Thoracic aorta (tissue), 2 donors: ENCODE measurements around the gene ASH1L. TPM values are rescaled to one million over a fixed set of nuclear protein-coding genes. Genes with fewer than 3 reads are reported as not detected.

Experiments
- ATAC-seq: fragments of 150-250 bp; one replicate; pipeline ENCODE4 v1.8.0; 2017; ENCODE audit warnings: low read depth; ENCODE audit not compliant: insufficient number of reproducible peaks, low FRiP score
- DNase-seq: peaks from one replicate; pipeline ENCODE4 v3.0.0-alpha.2; 2020; ENCODE audit warnings: low spot score
- H3K27ac ChIP-seq, 2 donors: fragments of 200-600 bp; sonication (generic); 1 replicate in 1 of 2; 2 replicates in 1 of 2; pipeline ENCODE4 v1.5.1; 2016; ENCODE audit warnings: mild to moderate bottlenecking in 2 of 2, moderate library complexity in 2 of 2
- H3K27me3 ChIP-seq: fragments of 200-600 bp; sonication (generic); replicated peaks from 2 replicates; pipeline ENCODE4 v1.6.0; 2016; ENCODE audit warnings: mild to moderate bottlenecking; ENCODE audit not compliant: insufficient read depth
- H3K36me3 ChIP-seq: fragments of 200-600 bp; sonication (generic); one replicate; pipeline ENCODE4 v1.5.1; 2016
- H3K4me1 ChIP-seq, 2 donors: fragments of 200-600 bp; sonication (generic); 1 replicate in 1 of 2; 2 replicates in 1 of 2; pipeline versions ENCODE4 v1.5.1 to v1.6.0; 2016; ENCODE audit warnings: low read depth in 2 of 2, mild to moderate bottlenecking in 1 of 2; ENCODE audit not compliant: control insufficient read depth in 1 of 2
- H3K4me3 ChIP-seq: fragments of 200-600 bp; sonication (generic); 2 replicates; pipeline ENCODE4 v1.5.1; 2016; ENCODE audit warnings: mild to moderate bottlenecking
- H3K9me3 ChIP-seq: fragments of 200-600 bp; sonication (generic); 2 replicates; pipeline ENCODE4 v1.5.1; 2016
- CTCF ChIP-seq: fragments of 200-600 bp; sonication (generic); IDR thresholded peaks from one replicate; pipeline ENCODE4 v1.5.1; 2019; ENCODE audit warnings: antibody characterized with exemption
- total RNA-seq, 2 donors: library from RNA; depleted of rRNA; stranded (reverse); fragments of >200 nt; gene quantifications; one replicate each; pipeline versions ENCODE4 v1.1.0 to v1.2.3, GENCODE V29; 2016

Gene ASH1L
- total RNA-seq, 2 donors from 2014 or later, result 52.7 to 84.2 TPM

- H3K36me3 ChIP-seq, result peaks cover 22% of the 10 kb centered on the region
- peak overlapping the region; percentile 52 for H3K4me3 ChIP-seq
- DNase-seq (no peak), ATAC-seq (peak; percentile 47)
- H3K27me3 ChIP-seq, result no peaks in the 10 kb centered on the region
- H3K9me3 ChIP-seq, result no peaks in the 10 kb centered on the region
- no peak for TF ChIP-seq CTCF
- peak overlapping the region; percentile 14 to 45 for H3K27ac ChIP-seq
- peaks cover 22 to 30% of the 10 kb centered on the region in 2 donors for H3K4me1 ChIP-seq
These were observed 182.9 kb downstream of the ASH1L start for GRCh38 chr1:155379631-155380090.

- Histone ChIP-seq H3K4me3 (peak overlapping the region; percentile 52), H3K36me3 (peaks cover 25% of the 10 kb centered on the region), H3K9me3 (no peaks in the 10 kb centered on the region), H3K27me3 (no peaks in the 10 kb centered on the region), H3K4me1 (peaks cover 22 to 30% of the 10 kb centered on the region in 2 donors), H3K27ac (peak overlapping the region; percentile 7 to 45)
- DNase-seq, result no peak
- TF ChIP-seq CTCF, result no peak
- ATAC-seq, result no peak
These were observed 183.4 kb downstream of the ASH1L start for GRCh38 chr1:155379180-155379579.

GRCh38 chr1:155360051-155360450 is 202.6 kb downstream of the ASH1L start:
- peaks cover 40% of the 10 kb centered on the region for H3K36me3 ChIP-seq

GRCh38 chr1:155352631-155353030 is 210.0 kb downstream of the ASH1L start:
- Histone ChIP-seq H3K4me3 (no peak overlapping the region), H3K9me3 (no peaks in the 10 kb centered on the region), H3K27me3 (no peaks in the 10 kb centered on the region), H3K36me3 (peaks cover 71% of the 10 kb centered on the region), H3K27ac (no peak overlapping the region), H3K4me1 (no peaks in the 10 kb centered on the region)
- DNase-seq (no peak), ATAC-seq (no peak)
- no peak for TF ChIP-seq CTCF

More at GRCh38 chr1:155360051-155360450, 202.6 kb downstream of the ASH1L start:
- H3K4me1 ChIP-seq, result no peaks in the 10 kb centered on the region
- no peaks in the 10 kb centered on the region for H3K27me3 ChIP-seq
- no peaks in the 10 kb centered on the region for H3K9me3 ChIP-seq
- H3K27ac ChIP-seq, result no peak overlapping the region
- no peak overlapping the region for H3K4me3 ChIP-seq
- TF ChIP-seq CTCF, result no peak
- ATAC-seq (no peak), DNase-seq (no peak)

GRCh38 chr1:155342842-155343241 is 219.8 kb downstream of the ASH1L start:
- no peak overlapping the region for H3K4me3 ChIP-seq
- ATAC-seq, result no peak
- TF ChIP-seq CTCF, result no peak
- DNase-seq, result no peak
- no peaks in the 10 kb centered on the region for H3K27me3 ChIP-seq
- H3K9me3 ChIP-seq, result no peaks in the 10 kb centered on the region
- H3K27ac ChIP-seq, result no peak overlapping the region
- peaks cover 78% of the 10 kb centered on the region for H3K36me3 ChIP-seq
- H3K4me1 ChIP-seq, result no peaks in the 10 kb centered on the region
